HG03064 (cell line): ENCODE results near the gene CATSPER4.

Experiments used
- ATAC-seq: cut with Tn5 transposase; IDR thresholded peaks from one replicate; pipeline ENCODE4 v1.9.1; 2021; ENCODE audit warnings: low read depth; ENCODE audit not compliant: unreplicated experiment

Gene CATSPER4

DNA sequence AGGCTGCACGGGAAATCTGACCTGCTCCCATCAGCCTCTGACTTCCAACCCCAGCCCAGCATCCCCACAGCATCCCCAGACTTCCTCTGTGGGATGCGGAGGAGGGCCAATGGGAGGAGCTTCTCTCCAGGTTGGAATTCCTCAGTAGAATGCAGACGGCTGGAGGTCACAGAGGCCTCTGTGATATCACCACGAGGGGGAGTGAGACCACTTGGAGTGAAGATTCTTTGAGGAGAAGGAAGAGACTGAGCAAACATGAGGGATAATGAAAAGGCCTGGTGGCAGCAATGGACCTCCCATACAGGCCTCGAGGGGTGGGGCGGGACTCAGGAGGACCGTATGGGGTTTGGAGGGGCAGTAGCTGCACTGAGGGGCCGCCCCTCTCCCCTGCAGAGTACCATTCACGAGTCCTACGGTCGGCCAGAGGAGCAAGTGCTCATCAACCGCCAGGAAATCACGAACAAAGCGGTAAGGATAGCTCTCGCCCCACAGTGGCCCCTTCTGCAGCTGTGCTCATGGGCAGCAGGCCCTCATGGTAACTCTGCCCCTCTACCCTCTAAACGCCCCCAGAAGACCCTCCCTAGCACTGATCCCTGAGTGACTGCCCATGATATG is at the start of gene CATSPER4:
CATSPER4 (plus strand) TSS at position 230 of the 615 bp plus-strand sequence; CDS start at position 256, 26 bp downstream.
- no peak for ATAC-seq

DNA sequence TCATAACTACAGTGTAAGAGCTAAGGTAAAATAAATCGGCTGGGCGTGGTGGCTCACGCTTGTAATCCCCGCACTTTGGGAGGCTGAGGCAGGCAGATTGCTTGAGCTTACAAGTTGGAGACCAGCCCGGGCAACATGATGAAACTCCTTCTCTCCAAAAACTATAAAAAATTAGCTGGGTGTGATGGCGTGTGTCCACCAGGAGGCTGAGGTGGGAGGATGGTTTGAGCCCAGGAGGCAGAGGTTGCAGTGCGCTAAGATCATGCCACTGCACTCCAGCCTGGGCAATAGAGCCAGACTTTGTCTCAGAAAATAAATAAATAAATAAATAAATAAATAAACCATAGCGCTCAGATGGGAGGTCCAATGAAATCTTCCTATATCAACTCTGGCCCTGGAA is 48.2 kb upstream of the CATSPER4 start:
- no peak for ATAC-seq

DNA sequence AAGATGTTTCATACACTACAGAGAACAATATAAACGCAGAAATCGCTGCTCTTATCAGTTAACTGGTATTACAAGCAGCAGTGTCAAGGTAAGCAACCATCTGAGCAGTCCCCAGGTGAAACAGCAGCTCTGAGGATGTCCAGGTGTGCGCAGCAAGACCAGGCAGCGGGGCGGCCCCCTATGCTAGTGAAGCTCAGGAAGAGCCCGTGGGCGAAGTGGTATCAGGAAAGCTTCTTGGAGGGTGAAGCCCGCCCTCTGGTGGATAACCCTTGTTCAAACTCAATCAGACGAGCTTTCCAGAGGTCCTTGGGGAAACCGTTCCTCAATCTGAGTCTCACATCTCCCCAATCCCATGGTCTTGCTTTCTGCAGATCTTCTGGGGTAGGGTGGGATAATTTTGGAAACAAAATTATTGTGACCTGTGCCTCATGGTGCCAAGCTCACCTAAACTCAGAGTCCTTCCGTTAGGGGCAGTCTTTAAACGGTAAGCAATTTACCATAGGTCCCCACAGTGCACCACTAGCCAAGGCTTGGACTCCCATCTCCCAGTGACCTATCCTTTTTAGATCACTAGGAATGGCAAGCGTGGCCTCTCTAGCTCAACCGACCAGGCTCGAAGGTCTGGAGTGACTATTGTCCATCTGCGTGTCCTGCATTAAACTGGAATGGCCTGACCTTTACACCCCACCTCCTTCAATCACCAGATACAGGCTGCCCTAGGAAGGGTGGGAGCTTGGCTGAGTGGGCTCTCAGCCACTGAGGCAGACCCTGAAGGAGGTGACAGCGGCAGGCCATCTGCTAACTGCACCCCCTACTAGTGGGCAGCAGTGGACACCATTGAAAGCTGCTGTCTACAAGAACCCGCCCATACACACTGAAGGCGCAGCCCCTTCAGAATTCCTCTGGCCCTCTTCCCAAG is 45.1 kb upstream of the CATSPER4 start:
- no peak for ATAC-seq

DNA sequence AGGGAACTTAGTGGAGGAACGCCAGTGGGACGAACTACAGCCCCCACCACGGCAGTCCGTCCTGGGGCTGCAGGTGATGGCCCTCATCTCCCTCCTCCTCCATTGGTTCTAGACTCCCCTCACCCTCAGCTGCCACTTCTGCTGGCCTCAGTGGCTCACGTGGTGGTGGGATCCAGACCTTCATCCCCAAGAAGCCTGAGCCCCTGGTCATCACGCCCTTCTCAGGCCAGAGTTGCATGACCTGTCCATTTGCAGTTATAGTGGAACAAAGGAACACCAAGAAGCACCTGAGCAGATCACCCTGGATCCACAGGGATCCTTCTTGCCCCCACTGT is 44.5 kb upstream of the CATSPER4 start:
- ATAC-seq: no peak

DNA sequence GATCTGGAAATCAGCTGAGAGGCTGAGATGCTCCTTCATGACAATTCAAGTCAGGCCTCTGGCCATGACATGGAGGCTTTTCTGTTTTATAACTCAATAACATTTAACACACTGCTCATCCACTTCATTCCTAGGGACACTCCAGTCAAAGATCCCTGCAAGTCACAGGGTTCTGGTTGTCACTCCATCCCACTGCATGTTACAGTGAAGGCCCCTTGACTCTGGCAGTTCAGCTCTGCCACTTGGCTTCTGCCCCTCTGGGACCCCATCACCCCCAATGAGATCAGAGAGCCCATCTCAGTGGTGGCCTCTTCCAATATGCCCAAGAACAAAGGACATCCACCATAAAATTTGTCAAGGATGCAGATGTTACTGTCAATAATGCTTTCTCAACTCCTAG is 41.5 kb upstream of the CATSPER4 start:
- ATAC-seq: no peak

DNA sequence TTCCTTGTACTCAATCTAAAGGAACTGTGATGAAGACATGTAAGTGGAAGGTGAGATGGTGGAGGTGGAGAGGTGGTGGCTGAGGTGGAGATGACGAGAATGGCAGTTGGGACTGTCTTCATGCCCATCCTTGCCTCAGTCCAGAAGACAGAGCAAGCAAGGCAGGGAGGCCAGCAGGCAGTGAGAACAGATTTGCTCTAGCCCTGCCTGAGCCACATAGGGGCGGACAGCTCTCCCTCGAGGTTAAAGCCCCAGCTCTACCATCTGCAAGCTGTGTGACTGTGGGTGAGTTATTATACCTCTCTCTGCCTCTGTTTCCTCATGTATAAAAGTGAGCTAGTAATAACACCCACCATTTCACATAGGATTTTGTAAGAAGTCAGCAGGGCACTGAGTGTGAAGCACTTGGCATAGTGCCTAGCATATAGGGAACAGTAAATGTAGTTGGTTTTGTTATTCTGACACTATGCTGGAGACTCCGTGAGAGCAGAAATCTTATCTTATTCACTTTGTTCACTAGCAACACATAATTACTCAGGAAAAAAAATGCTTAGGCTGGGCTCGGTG is 36.4 kb upstream of the CATSPER4 start:
- no peak for ATAC-seq

DNA sequence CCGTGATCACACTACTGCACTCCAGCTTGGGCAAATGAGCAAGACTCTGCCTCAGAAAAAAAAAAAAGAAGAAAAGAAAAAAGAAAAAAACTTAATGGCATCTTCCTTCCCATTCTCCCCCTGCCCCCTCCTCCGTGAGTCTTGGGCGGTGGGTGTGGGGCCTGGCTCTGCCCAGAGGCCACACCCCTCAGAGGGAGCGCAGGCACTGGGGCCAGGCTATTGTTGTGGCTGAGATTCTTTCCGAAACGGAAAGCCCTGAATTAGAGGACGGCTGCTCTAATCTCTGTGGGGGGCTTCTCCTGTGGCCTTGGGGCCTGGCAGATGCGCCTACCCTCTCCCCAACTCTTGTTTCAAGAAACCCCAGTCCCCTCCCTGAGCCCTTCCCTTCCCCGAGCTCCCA is 35.7 kb upstream of the CATSPER4 start:
- no peak for ATAC-seq

DNA sequence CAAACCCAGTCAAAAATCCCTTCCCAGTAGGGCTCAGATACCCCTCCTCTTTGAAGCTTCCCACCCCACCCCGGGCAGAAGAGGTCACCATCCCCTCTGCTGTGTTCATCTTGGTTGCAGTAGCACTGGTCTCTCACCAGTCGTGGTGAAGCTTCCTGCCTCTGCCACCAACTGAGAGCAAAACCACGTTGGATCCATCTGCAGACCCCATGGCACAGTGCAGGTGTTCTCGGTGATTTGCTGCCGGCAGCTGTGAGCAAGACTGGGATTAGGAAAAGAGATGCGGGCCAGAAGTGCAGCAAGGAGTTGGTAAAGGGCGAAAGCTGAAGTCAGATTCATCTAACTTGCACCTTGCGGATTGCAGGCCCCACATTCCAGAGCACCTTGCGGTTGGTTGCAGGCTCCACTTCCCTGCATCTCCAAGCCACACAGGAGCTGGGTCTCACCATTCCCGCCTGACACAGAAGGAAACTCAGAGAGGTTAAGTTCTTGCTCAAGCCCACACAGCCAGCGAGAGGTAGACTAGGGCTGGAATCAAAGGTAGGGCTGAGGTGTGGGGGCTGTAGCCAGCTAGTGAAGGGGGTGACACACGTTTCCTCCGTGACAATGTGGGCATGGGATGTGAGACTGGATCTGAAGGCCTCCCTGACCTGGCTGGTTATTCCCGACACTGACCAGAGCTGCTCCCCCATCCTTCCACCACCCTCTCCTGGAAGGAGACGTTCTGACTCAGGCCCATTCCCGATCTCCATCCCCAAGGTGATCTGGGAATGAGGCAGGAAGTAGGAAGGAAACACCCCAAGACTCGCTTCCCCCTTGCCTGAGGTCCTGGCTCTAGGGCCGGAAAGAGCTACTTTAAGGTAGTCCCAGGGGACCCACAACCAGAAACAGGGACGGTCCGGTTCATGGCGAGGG is 34.8 kb upstream of the CATSPER4 start:
- no peak for ATAC-seq

DNA sequence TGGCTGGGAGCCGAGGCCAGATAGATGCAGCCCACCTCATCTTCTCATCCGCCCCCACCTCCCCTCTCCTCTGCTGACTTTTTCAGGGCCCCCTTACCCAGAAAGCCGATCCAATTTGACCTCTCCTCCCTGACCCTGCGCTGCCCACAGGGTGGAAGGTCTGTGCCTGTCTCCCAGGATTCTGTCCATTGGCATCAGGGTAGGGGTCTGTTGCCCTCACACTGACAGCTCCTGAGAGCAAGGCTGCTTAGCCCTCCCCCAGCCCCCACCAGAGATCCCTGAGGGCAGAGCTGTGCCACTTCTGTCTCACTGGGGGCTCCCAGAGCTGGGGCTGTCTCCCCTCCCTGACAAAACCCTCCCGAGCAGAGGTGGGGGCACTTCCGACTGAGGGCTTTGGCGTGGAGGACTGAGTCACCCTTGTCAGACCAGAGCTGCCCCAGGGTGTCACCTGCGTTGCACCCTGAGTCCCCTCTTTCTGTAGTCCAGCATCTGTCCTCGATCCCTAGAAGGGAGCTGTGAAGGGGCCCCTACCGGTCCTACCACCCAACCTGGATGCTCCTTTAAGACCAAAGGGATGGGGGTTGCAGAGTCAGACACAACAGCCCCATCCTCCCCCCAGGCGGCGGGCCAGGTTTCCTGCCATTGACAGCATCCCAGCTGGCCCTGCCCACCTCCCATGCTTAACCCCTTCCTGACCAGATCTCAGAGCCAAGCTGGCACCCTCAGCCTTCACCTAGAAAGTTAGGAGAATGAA is 33.9 kb upstream of the CATSPER4 start:
- no peak for ATAC-seq

DNA sequence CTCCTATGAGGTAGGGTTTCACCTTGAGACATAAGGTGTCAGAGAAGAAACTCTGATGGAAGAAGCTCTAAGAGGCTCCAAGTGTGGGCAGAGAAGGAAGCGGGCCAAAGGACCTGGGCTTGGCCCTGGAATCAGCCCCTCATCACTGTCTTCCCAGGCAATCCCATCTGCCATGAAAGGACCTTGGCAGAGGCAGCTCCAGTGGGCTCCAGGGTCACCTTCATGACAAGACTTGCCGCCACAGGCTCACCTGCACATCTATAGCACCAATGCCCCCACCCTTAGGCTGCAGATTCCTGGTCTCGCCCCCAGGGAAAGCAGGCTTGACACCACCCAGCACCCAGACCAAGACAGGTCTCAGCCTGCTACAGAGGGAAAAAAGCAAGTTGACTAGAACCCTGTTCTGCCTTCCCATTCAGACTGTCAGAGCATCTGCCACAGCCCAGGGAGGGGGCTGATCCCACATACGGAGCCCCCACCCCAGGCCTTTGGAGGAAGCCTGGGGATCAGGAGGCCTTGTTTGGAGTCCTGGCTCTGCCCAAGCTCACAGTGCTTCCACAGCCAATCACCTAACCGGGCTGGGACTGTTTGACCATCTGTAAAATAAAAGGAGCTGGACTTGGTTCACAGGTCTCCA is 32.0 kb upstream of the CATSPER4 start:
- ATAC-seq: no peak

DNA sequence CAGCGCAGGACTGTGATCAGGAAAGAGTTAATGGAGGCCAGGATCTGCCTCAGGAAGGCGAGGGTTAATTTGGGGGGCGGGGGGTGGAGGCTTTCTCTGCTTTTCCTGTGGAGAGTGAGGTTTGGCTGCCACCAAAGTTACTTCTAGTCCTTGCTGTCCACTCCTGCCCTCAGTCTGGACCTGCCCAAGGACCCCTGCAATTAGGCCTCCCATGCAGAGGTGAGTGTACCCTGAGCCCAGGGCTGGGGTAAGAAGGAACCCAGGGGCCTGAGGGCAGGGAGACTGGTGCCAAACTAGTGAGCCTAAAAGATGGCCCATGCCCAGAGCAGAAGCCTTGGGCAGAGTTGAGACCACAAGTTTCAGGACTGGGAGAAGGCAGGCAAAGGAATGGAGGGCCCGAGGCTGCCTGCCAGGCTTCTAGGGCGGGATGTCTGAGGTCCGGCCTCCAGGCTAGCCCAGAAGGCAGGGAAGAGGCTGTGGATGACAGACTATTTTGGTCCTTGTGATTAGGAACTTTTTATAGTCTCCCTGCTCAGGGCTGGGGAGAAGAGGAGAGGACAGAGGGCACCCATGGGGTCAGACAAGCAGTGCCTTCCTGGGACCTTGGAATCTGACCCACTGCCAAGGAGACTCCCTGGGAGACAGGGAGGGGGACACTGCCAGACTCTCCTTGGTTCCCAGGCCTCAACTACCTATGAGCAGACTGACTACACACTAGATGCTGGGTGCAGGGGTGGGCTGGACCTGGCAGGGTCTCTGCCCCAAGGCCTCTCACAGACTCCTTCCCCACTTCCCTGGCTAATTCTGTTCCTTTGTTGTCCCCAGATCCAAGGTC is 31.3 kb upstream of the CATSPER4 start, which contains the start of gene FAM110D:
FAM110D (plus strand) TSS at position 172 of the 835 bp plus-strand sequence. CDS start 2,213 bp downstream, outside the sequence.
- no peak for ATAC-seq

DNA sequence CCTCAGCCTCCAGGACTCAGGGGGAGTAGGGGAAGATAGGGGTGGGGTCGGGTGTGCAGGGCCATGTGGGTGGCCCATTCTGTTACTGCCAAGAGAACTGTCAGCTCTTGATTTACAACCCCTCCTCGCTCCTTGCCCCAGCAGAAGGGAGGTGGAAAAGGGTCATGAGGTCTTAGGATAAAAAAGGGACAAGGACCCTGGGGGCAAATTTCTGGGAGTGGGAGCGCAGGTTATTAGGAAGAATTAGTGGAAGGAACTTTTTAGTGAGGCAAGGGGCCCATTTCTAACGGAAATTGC is 30.7 kb upstream of the CATSPER4 start:
- no peak for ATAC-seq

DNA sequence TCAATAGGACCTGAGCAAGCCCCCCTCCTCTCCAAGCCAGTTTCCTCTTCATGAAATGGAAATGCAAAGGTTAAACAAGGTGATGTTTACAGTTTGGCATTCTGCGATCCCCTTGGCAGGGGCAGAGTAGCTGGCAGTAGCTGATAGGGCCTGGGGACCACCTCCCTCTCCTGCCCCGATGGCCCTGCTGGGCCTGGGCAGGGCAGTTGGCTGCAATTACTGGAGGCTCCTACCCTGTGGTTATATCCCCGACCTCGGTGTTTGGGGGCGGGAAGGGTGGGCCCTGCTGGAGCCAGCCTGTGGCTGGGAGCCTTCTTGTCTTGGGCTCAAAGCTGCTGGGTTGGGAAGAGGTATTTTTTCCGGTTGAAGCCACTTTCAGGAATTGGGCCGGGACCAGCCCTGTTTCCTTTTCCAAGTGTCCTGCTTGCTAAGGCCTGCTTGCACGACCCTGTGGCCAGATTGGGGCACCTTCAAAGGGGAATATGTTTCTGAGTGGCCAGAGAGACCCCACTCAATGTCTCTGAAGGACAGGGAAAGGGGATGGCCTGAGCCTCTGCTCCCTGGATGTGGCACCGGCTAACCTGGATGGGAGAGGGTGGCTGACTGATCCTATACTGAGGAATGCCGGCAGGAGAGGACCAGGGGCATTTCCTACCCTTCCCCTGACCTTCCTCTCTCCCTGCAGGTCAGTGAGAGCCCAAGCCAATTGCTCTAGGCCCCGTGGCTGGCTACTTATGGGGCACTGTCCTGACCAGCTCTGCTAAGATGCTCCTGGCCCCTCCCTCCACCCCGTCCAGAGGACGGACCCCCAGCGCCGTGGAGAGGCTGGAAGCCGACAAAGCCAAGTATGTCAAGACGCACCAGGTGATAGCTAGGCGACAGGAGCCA is 29.6 kb upstream of the CATSPER4 start:
- ATAC-seq: no peak

DNA sequence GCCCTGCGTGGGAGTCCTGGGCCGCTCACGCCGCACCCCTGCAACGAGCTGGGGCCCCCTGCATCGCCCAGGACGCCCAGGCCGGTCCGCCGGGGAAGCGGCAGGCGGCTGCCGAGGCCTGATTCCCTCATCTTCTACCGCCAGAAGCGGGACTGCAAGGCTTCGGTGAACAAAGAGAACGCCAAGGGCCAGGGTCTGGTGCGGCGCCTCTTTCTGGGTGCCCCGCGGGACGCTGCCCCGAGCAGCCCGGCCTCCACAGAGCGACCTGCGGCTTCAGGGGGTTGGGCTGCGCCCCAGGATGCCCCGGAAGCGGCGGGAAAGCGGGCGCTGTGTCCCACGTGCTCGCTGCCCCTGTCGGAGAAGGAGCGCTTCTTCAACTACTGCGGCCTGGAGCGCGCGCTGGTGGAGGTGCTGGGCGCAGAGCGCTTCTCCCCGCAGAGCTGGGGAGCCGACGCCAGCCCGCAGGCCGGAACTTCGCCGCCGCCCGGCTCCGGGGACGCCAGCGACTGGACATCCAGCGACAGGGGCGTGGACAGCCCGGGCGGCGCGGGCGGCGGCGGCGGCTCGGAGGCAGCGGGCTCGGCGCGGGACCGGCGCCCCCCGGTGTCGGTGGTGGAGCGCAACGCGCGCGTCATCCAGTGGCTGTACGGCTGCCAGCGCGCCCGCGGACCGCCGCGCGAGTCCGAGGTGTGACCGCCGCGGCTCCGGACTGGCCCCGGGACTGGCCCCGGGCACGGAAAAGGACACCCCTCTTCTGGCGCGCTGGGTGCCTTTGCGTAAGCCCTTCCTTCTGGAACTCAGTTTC is 28.8 kb upstream of the CATSPER4 start:
- ATAC-seq: no peak

DNA sequence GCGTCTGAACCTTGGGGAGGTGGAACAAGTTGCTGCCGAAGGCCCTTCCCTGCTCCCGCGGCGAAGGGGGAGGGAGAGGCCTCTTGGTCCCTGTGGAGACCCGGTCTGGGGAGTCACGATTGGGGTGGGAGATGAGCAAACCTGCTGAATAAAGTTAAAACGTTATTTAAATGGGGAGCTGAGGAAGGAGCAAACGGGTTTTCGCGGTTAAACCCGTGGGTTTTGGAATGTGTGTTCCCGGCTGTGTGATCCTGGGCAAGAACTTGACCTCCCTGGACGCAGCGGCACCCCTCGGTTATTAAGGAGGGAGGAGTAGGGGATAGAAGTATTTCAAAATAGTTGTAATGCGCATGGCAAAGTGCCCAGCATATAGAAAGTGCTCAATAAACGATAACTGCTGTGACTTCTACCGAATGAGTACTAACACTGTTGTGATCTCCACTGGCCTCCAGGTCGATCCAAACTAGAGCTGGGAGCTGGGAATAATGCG is 28.1 kb upstream of the CATSPER4 start:
- no peak for ATAC-seq

DNA sequence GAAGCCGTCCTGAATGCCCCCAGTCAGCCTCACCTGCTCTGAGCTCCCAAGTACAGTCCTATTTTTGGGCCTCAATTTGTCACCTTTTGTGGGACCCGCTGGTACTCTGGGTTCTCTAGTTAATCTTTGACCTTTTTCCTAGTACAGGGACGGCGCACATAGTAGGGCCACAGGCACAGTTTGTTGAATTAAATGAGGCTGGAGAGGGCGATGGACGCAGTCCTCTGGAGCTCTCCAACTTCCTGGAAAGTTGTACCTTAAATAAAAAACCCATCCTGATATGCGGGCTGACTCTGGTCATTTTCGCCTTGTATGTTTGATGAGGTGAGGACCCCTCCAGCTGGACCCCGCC is 26.7 kb upstream of the CATSPER4 start:
- ATAC-seq: no peak
